NCI-H774 (cell line): ENCODE measurements around the gene CYBA.
A peak's percentile ranks its signal among the peaks of the same experiment; 100 is the strongest.
"Not testable (repeated sequence)": the region's sequence is repeated elsewhere in the genome, so short reads cannot be mapped to it uniquely, and the experiment has no call there.

Source experiments
- DNase-seq: peaks from one replicate; lab custom pipeline; 2025; lab: John Stamatoyannopoulos, UW

CYBA gene

GRCh38 chr16:88686439-88687253 lies 35.8 kb upstream of the CYBA start, which contains the start of gene SNAI3:
Gene SNAI3 (minus strand): TSS chr16:88686507. CDS start chr16:88686406, 101 bp downstream.
- peak; percentile 65 for DNase-seq

GRCh38 chr16:88686062-88686438 lies 35.2 kb upstream of the CYBA start:
- DNase-seq = peak; percentile 5

GRCh38 chr16:88685156-88686061 lies 34.6 kb upstream of the CYBA start:
- no peak for DNase-seq

- DNase-seq = peak; percentile 0
Measured at GRCh38 chr16:88684569-88685155, 33.8 kb upstream of the CYBA start.

- DNase-seq = no peak
Measured at GRCh38 chr16:88681709-88682451, 31.0 kb upstream of the CYBA start.

- no peak for DNase-seq
Measured at GRCh38 chr16:88681084-88681680, 30.3 kb upstream of the CYBA start.

- DNase-seq = no peak
Measured at GRCh38 chr16:88680554-88681083, 29.8 kb upstream of the CYBA start.

- DNase-seq = no peak
Measured at GRCh38 chr16:88678224-88678979, 27.5 kb upstream of the CYBA start.

- DNase-seq = no peak
Measured at GRCh38 chr16:88677721-88678120, 26.9 kb upstream of the CYBA start.

- no peak for DNase-seq
Measured at GRCh38 chr16:88676502-88677242, 25.8 kb upstream of the CYBA start.

GRCh38 chr16:88673716-88674379 lies 23.0 kb upstream of the CYBA start:
- DNase-seq = no peak

- DNase-seq = no peak
Measured at GRCh38 chr16:88672776-88673175, 21.9 kb upstream of the CYBA start.

GRCh38 chr16:88671806-88672205 lies 21.0 kb upstream of the CYBA start:
- DNase-seq = no peak

GRCh38 chr16:88669980-88670379 lies 19.1 kb upstream of the CYBA start:
- no peak for DNase-seq

- DNase-seq = not testable (repeated sequence)
Measured at GRCh38 chr16:88669493-88669892, 18.6 kb upstream of the CYBA start.

GRCh38 chr16:88667461-88667860 lies 16.6 kb upstream of the CYBA start:
- no peak for DNase-seq

GRCh38 chr16:88665570-88665969 lies 14.7 kb upstream of the CYBA start:
- no peak for DNase-seq

- no peak for DNase-seq
Measured at GRCh38 chr16:88665148-88665547, 14.3 kb upstream of the CYBA start.
